Activated T-helper 1 cell treated with anti-CD3 and anti-CD28 coated beads, Interleukin-2, amount 50 U/mL, for 16 hours (primary cell): ENCODE measurements around the gene PLCB3.

Experiments used
- DNase-seq, 2 donors: peaks; one replicate each; pipeline ENCODE4 v3.0.0-alpha.2; 2020; ENCODE audit warnings: low read depth in 1 of 2, low spot score in 1 of 2

Gene PLCB3

GRCh38 chr11:64249563-64250414, 1.5 kb upstream of the PLCB3 start:
- DNase-seq: no peak

GRCh38 chr11:64250415-64251015, 815 bp upstream of the PLCB3 start:
- DNase-seq: no peak

GRCh38 chr11:64251753-64252002, 348 bp downstream of the PLCB3 start:
- DNase-seq: no peak

GRCh38 chr11:64252003-64252872, 908 bp downstream of the PLCB3 start:
- no peak for DNase-seq

- no peak for DNase-seq
These were observed 1.7 kb downstream of the PLCB3 start for GRCh38 chr11:64253043-64253442.

GRCh38 chr11:64253481-64253880, 2.2 kb downstream of the PLCB3 start:
- no peak for DNase-seq

GRCh38 chr11:64254326-64254725, 3.0 kb downstream of the PLCB3 start:
- no peak for DNase-seq

- no peak for DNase-seq
These were observed 4.1 kb downstream of the PLCB3 start for GRCh38 chr11:64255135-64256128.

- no peak for DNase-seq
These were observed 5.0 kb downstream of the PLCB3 start for GRCh38 chr11:64256300-64256699.

GRCh38 chr11:64258356-64258755, 7.0 kb downstream of the PLCB3 start:
- no peak for DNase-seq

- no peak for DNase-seq
These were observed 7.7 kb downstream of the PLCB3 start for GRCh38 chr11:64258946-64259532.

GRCh38 chr11:64259533-64260067, 8.3 kb downstream of the PLCB3 start:
- DNase-seq: no peak

- DNase-seq: no peak
These were observed 8.9 kb downstream of the PLCB3 start for GRCh38 chr11:64260147-64260708.

- no peak for DNase-seq
These were observed 10.3 kb downstream of the PLCB3 start for GRCh38 chr11:64261556-64262080.

- DNase-seq: no peak
These were observed 11.1 kb downstream of the PLCB3 start for GRCh38 chr11:64262271-64263002.

- no peak for DNase-seq
These were observed 12.0 kb downstream of the PLCB3 start for GRCh38 chr11:64263021-64263946.

GRCh38 chr11:64263947-64264317, 12.6 kb downstream of the PLCB3 start:
- DNase-seq: no peak

- DNase-seq: no peak
These were observed 13.1 kb downstream of the PLCB3 start for GRCh38 chr11:64264371-64264852.
